C1 segment of cervical spinal cord (tissue), 14 donors: ENCODE data around the gene EFHD2.
"Not testable (repeated sequence)": the region's sequence is repeated elsewhere in the genome, so short reads cannot be mapped to it uniquely, and the experiment has no call there.

ENCODE experiments used
- DNase-seq, 14 donors: peaks; one replicate each; lab custom pipeline; 2025; lab: John Stamatoyannopoulos, UW

EFHD2 gene

GRCh38 chr1:15430787-15431570 is 21.3 kb downstream of the EFHD2 start:
- peak in 12 of 14 donors; percentile 17 to 74 (median 40) for DNase-seq

GRCh38 chr1:15431571-15431948 is 21.9 kb downstream of the EFHD2 start:
- no peak for DNase-seq

GRCh38 chr1:15432324-15432723 is 22.6 kb downstream of the EFHD2 start:
- no peak for DNase-seq

- no peak for DNase-seq
Measured at GRCh38 chr1:15433471-15433870, 23.8 kb downstream of the EFHD2 start.

- not testable (repeated sequence) for DNase-seq
Measured at GRCh38 chr1:15434739-15435138, 25.1 kb downstream of the EFHD2 start.

GRCh38 chr1:15435239-15436077 is 25.8 kb downstream of the EFHD2 start:
- no peak for DNase-seq

- no peak for DNase-seq
Measured at GRCh38 chr1:15436881-15437442, 27.3 kb downstream of the EFHD2 start.

- DNase-seq = no peak
Measured at GRCh38 chr1:15439325-15439724, 29.6 kb downstream of the EFHD2 start.

GRCh38 chr1:15440357-15440756 is 30.7 kb downstream of the EFHD2 start:
- DNase-seq = no peak

- no peak for DNase-seq
Measured at GRCh38 chr1:15441247-15441646, 31.6 kb downstream of the EFHD2 start.

GRCh38 chr1:15442119-15442518 is 32.4 kb downstream of the EFHD2 start:
- DNase-seq = no peak

GRCh38 chr1:15442759-15443158 is 33.1 kb downstream of the EFHD2 start:
- no peak for DNase-seq

GRCh38 chr1:15443281-15443680 is 33.6 kb downstream of the EFHD2 start:
- no peak for DNase-seq

GRCh38 chr1:15444468-15445389 is 35.0 kb downstream of the EFHD2 start:
- DNase-seq = no peak

GRCh38 chr1:15445390-15446122 is 35.9 kb downstream of the EFHD2 start:
- DNase-seq = no peak

- no peak for DNase-seq
Measured at GRCh38 chr1:15446212-15446611, 36.5 kb downstream of the EFHD2 start.

- DNase-seq = no peak
Measured at GRCh38 chr1:15448877-15449462, 39.3 kb downstream of the EFHD2 start.

- no peak for DNase-seq
Measured at GRCh38 chr1:15449567-15449966, 39.9 kb downstream of the EFHD2 start.

GRCh38 chr1:15451014-15451722 is 41.5 kb downstream of the EFHD2 start:
- no peak for DNase-seq

- DNase-seq = no peak
Measured at GRCh38 chr1:15452216-15452615, 42.5 kb downstream of the EFHD2 start.
